Omental fat pad (tissue), 4 donors: ENCODE measurements around the gene STX4. TPM values are rescaled to one million over a fixed set of nuclear protein-coding genes. Genes with fewer than 3 reads are reported as not detected.

Source experiments
- total RNA-seq, 4 donors: library from RNA; depleted of rRNA; stranded (reverse); fragments of >200 nt; gene quantifications; one replicate each; pipeline ENCODE4 v1.1.0, GENCODE V29; 2016

Gene STX4
- total RNA-seq, 4 donors from 2014 or later: 40.9 to 93.7 (median 66.8) TPM

Other genes starting within 250 kb of the STX4 start
- gene ZNF629, start 246.4 kb upstream of the STX4 start, total RNA-seq: 10 to 100 TPM in 2 of 4 donors, 1 to 10 TPM in 2; 8.7 to 15.0 (median 11.5) TPM
- gene BCL7C, start 139.5 kb upstream of the STX4 start, total RNA-seq: 10 to 100 TPM; 17.4 to 37.0 (median 22.2) TPM
- 1 to 10 TPM; 1.7 to 3.5 (median 2.3) TPM for gene CTF1, start 136.9 kb upstream of the STX4 start, total RNA-seq
- gene FBXL19, start 110.0 kb upstream of the STX4 start, total RNA-seq: 1 to 10 TPM; 4.7 to 9.1 (median 6.9) TPM
- gene ORAI3, start 84.5 kb upstream of the STX4 start, total RNA-seq: 10 to 100 TPM; 15.5 to 42.6 (median 33.9) TPM
- gene SETD1A, start 75.8 kb upstream of the STX4 start, total RNA-seq: 10 to 100 TPM in 2 of 4 donors, 1 to 10 TPM in 2; 5.3 to 13.6 (median 9.2) TPM
- gene HSD3B7, start 48.4 kb upstream of the STX4 start, total RNA-seq: 10 to 100 TPM; 23.2 to 45.3 (median 33.0) TPM
- gene STX1B, start 22.9 kb upstream of the STX4 start, total RNA-seq: 1 to 10 TPM in 2 of 4 donors, under 1 TPM in 2; 0.47 to 1.9 (median 1.0) TPM
- 10 to 100 TPM in 2 of 4 donors, 1 to 10 TPM in 2; 7.4 to 13.9 (median 10.8) TPM for gene ZNF668, start 40.7 kb downstream of the STX4 start, total RNA-seq
- gene ZNF646, start 40.9 kb downstream of the STX4 start, total RNA-seq: 10 to 100 TPM in 3 of 4 donors, 1 to 10 TPM in 1; 8.1 to 18.0 (median 11.9) TPM
- gene PRSS53, start 55.4 kb downstream of the STX4 start, total RNA-seq: 1 to 10 TPM in 2 of 4 donors, under 1 TPM in 2; 0.63 to 2.2 (median 1.3) TPM
- 100 to 1,000 TPM in 2 of 4 donors, 10 to 100 TPM in 2; 85.6 to 128 (median 99.3) TPM for gene VKORC1, start 61.2 kb downstream of the STX4 start, total RNA-seq
- 10 to 100 TPM; 34.5 to 52.5 (median 43.4) TPM for gene BCKDK, start 74.8 kb downstream of the STX4 start, total RNA-seq
- gene KAT8, start 84.1 kb downstream of the STX4 start, total RNA-seq: 10 to 100 TPM; 39.4 to 72.2 (median 49.1) TPM
- gene PRSS8, start 102.2 kb downstream of the STX4 start, total RNA-seq: 1 to 10 TPM in 2 of 4 donors, under 1 TPM in 1, not detected in 1; 0.31 to 2.6 (median 2.6) TPM
- gene PRSS36, start 116.5 kb downstream of the STX4 start, total RNA-seq: 1 to 10 TPM; 4.1 to 8.8 (median 6.8) TPM
- gene FUS, start 146.6 kb downstream of the STX4 start, total RNA-seq: 100 to 1,000 TPM in 2 of 4 donors, 10 to 100 TPM in 2; 65.0 to 162 (median 116) TPM
- gene PYCARD, start 169.2 kb downstream of the STX4 start, total RNA-seq: 10 to 100 TPM; 25.4 to 50.2 (median 37.8) TPM
- under 1 TPM in 1 of 4 donors, not detected in 3; 0.28 TPM for gene TRIM72, start 180.6 kb downstream of the STX4 start, total RNA-seq
- gene PYDC1, start 183.6 kb downstream of the STX4 start, total RNA-seq: not detected
- gene ITGAM, start 226.4 kb downstream of the STX4 start, total RNA-seq: 10 to 100 TPM; 23.9 to 58.4 (median 38.8) TPM